ENCODE data around the gene MTR.
"Not testable (repeated sequence)": the region's sequence is repeated elsewhere in the genome, so short reads cannot be mapped to it uniquely, and the experiment has no call there.

Gene MTR

DNA sequence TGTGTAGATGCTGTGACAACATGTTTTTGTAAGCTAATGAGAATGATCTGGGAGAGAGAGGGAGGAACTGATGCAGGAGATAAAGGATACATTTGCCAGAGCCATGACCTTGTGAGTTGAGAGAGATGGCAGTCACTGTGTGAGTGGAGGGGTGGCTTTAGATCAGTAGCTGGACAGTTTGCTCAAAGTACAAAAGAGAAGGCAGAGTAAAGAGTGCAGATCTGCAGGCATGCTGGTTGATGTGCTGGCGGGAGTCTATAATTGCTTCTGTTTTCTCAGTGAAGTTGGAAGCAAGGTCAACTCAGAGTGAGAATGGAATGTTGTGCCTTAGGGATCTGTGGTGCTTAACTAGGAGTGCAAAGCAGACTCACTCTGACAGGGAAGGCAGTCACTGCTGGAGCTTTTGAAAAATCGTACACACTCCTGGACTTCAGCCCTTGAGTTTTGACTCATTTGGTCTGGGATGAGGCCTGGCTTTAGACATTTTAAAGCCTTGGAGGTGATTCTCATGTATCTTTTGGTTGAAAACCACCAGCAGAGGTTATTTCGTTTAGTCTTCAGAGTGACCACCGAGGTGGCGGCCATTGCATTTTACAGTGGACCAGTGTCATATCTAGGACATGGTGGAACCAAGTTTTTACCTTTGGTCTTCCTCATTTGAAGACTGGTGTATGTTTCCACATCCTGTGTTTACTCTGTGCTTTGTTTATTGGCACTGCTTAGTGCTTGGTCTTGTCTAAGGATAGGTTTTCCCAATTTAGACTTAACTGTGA is 49.6 kb downstream of the MTR start:
- Histone ChIP-seq H3K27ac (ENCODE audit: low read depth in 2 of 2, low read length in 2 of 2) (no peak overlapping the region), H3K36me3 (ENCODE audit: control insufficient read depth in 2 of 2, insufficient read depth in 2 of 2, low read length in 2 of 2) (peaks cover 5 to 23% of the 10 kb centered on the region in 2 donors), H3K9ac (ENCODE audit: low read depth in 1 of 2, low read length in 2 of 2) (no peak overlapping the region), H3K4me3 (ENCODE audit: low read length in 2 of 2) (no peak overlapping the region), H3K27me3 (ENCODE audit: control insufficient read depth in 2 of 2, insufficient read depth in 2 of 2, low read length in 2 of 2) (no peaks in the 10 kb centered on the region), H3K4me1 (ENCODE audit: control insufficient read depth in 2 of 2, insufficient read depth in 2 of 2, low read length in 2 of 2) (no peaks in the 10 kb centered on the region), H3K9me3 (ENCODE audit: control insufficient read depth in 2 of 2, low read length in 2 of 2) (no peaks in the 10 kb centered on the region)

DNA sequence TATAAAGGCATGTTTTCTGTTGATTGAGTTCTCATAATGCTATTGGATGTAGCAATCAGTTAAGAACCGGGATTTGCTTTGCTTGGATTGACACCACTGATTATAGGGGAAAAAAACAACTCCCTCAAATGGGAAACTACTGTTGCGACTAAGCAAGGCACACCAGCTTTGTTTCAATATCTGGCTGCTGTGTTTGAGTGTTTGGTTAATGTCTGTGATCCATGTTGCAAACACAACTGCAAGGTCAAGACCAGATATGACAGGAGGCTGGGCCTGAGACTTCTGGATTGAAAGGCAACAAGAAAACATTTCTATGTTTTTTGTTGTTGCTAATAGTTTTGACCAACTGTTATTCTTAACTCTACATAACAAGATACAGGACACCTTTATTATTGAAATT is 50.7 kb downstream of the MTR start:
- Histone ChIP-seq H3K4me1 (ENCODE audit: control insufficient read depth in 2 of 2, insufficient read depth in 2 of 2, low read length in 2 of 2) (no peaks in the 10 kb centered on the region), H3K36me3 (ENCODE audit: control insufficient read depth in 2 of 2, insufficient read depth in 2 of 2, low read length in 2 of 2) (peaks cover 3 to 21% of the 10 kb centered on the region in 2 donors), H3K4me3 (ENCODE audit: low read length in 2 of 2) (no peak overlapping the region), H3K9me3 (ENCODE audit: control insufficient read depth in 2 of 2, low read length in 2 of 2) (no peaks in the 10 kb centered on the region), H3K27ac (ENCODE audit: low read depth in 2 of 2, low read length in 2 of 2) (no peak overlapping the region), H3K27me3 (ENCODE audit: control insufficient read depth in 2 of 2, insufficient read depth in 2 of 2, low read length in 2 of 2) (no peaks in the 10 kb centered on the region), H3K9ac (ENCODE audit: low read depth in 1 of 2, low read length in 2 of 2) (no peak overlapping the region)

GRCh38 chr1:236848274-236848923 is 53.3 kb downstream of the MTR start:
- Histone ChIP-seq H3K9me3 (ENCODE audit: control insufficient read depth in 2 of 2, low read length in 2 of 2) (no peaks in the 10 kb centered on the region), H3K4me1 (ENCODE audit: control insufficient read depth in 2 of 2, insufficient read depth in 2 of 2, low read length in 2 of 2) (no peaks in the 10 kb centered on the region), H3K36me3 (ENCODE audit: control insufficient read depth in 2 of 2, insufficient read depth in 2 of 2, low read length in 2 of 2) (peaks cover 8 to 32% of the 10 kb centered on the region in 2 donors), H3K27me3 (ENCODE audit: control insufficient read depth in 2 of 2, insufficient read depth in 2 of 2, low read length in 2 of 2) (no peaks in the 10 kb centered on the region), H3K4me3 (ENCODE audit: low read length in 2 of 2) (no peak overlapping the region), H3K9ac (ENCODE audit: low read depth in 1 of 2, low read length in 2 of 2) (no peak overlapping the region), H3K27ac (ENCODE audit: low read depth in 2 of 2, low read length in 2 of 2) (no peak overlapping the region)

- H3K9me3 ChIP-seq (ENCODE audit: control insufficient read depth in 2 of 2, low read length in 2 of 2): no peaks in the 10 kb centered on the region
- no peaks in the 10 kb centered on the region for H3K27me3 ChIP-seq (ENCODE audit: control insufficient read depth in 2 of 2, insufficient read depth in 2 of 2, low read length in 2 of 2)
- H3K27ac ChIP-seq (ENCODE audit: low read depth in 2 of 2, low read length in 2 of 2): no peak overlapping the region
- H3K36me3 ChIP-seq (ENCODE audit: control insufficient read depth in 2 of 2, insufficient read depth in 2 of 2, low read length in 2 of 2): peaks cover 16 to 45% of the 10 kb centered on the region in 2 donors
- no peak overlapping the region for H3K4me3 ChIP-seq (ENCODE audit: low read length in 2 of 2)
- no peak overlapping the region for H3K9ac ChIP-seq (ENCODE audit: low read depth in 1 of 2, low read length in 2 of 2)
- no peaks in the 10 kb centered on the region for H3K4me1 ChIP-seq (ENCODE audit: control insufficient read depth in 2 of 2, insufficient read depth in 2 of 2, low read length in 2 of 2)
Observed at GRCh38 chr1:236850077-236850979, 55.2 kb downstream of the MTR start.

GRCh38 chr1:236851871-236852270 is 56.8 kb downstream of the MTR start:
- Histone ChIP-seq H3K27ac (ENCODE audit: low read depth in 2 of 2, low read length in 2 of 2) (no peak overlapping the region), H3K4me1 (ENCODE audit: control insufficient read depth in 2 of 2, insufficient read depth in 2 of 2, low read length in 2 of 2) (no peaks in the 10 kb centered on the region), H3K27me3 (ENCODE audit: control insufficient read depth in 2 of 2, insufficient read depth in 2 of 2, low read length in 2 of 2) (no peaks in the 10 kb centered on the region), H3K9ac (ENCODE audit: low read depth in 1 of 2, low read length in 2 of 2) (no peak overlapping the region), H3K9me3 (ENCODE audit: control insufficient read depth in 2 of 2, low read length in 2 of 2) (no peaks in the 10 kb centered on the region), H3K4me3 (ENCODE audit: low read length in 2 of 2) (no peak overlapping the region), H3K36me3 (ENCODE audit: control insufficient read depth in 2 of 2, insufficient read depth in 2 of 2, low read length in 2 of 2) (peaks cover 18 to 49% of the 10 kb centered on the region in 2 donors)

GRCh38 chr1:236853921-236854604 is 59.0 kb downstream of the MTR start:
- Histone ChIP-seq H3K9ac (ENCODE audit: low read depth in 1 of 2, low read length in 2 of 2) (no peak overlapping the region), H3K4me3 (ENCODE audit: low read length in 2 of 2) (no peak overlapping the region), H3K4me1 (ENCODE audit: control insufficient read depth in 2 of 2, insufficient read depth in 2 of 2, low read length in 2 of 2) (no peaks in the 10 kb centered on the region), H3K36me3 (ENCODE audit: control insufficient read depth in 2 of 2, insufficient read depth in 2 of 2, low read length in 2 of 2) (peaks cover 26 to 46% of the 10 kb centered on the region in 2 donors), H3K9me3 (ENCODE audit: control insufficient read depth in 2 of 2, low read length in 2 of 2) (no peaks in the 10 kb centered on the region), H3K27me3 (ENCODE audit: control insufficient read depth in 2 of 2, insufficient read depth in 2 of 2, low read length in 2 of 2) (no peaks in the 10 kb centered on the region), H3K27ac (ENCODE audit: low read depth in 2 of 2, low read length in 2 of 2) (no peak overlapping the region)

GRCh38 chr1:236854605-236854983 is 59.5 kb downstream of the MTR start:
- H3K27me3 ChIP-seq (ENCODE audit: control insufficient read depth in 2 of 2, insufficient read depth in 2 of 2, low read length in 2 of 2): no peaks in the 10 kb centered on the region
- H3K4me3 ChIP-seq (ENCODE audit: low read length in 2 of 2): no peak overlapping the region
- peaks cover 26 to 48% of the 10 kb centered on the region in 2 donors for H3K36me3 ChIP-seq (ENCODE audit: control insufficient read depth in 2 of 2, insufficient read depth in 2 of 2, low read length in 2 of 2)
- no peaks in the 10 kb centered on the region for H3K4me1 ChIP-seq (ENCODE audit: control insufficient read depth in 2 of 2, insufficient read depth in 2 of 2, low read length in 2 of 2)
- H3K27ac ChIP-seq (ENCODE audit: low read depth in 2 of 2, low read length in 2 of 2): no peak overlapping the region
- no peak overlapping the region for H3K9ac ChIP-seq (ENCODE audit: low read depth in 1 of 2, low read length in 2 of 2)
- H3K9me3 ChIP-seq (ENCODE audit: control insufficient read depth in 2 of 2, low read length in 2 of 2): no peaks in the 10 kb centered on the region

- not testable (repeated sequence) for H3K27ac ChIP-seq (ENCODE audit: low read depth in 2 of 2, low read length in 2 of 2); H3K4me3 ChIP-seq (ENCODE audit: low read length in 2 of 2); H3K4me1 ChIP-seq (ENCODE audit: control insufficient read depth in 2 of 2, insufficient read depth in 2 of 2, low read length in 2 of 2); H3K27me3 ChIP-seq (ENCODE audit: control insufficient read depth in 2 of 2, insufficient read depth in 2 of 2, low read length in 2 of 2); H3K9me3 ChIP-seq (ENCODE audit: control insufficient read depth in 2 of 2, low read length in 2 of 2); H3K9ac ChIP-seq (ENCODE audit: low read depth in 1 of 2, low read length in 2 of 2)
- peaks cover 19 to 42% of the 10 kb centered on the region in 2 donors for H3K36me3 ChIP-seq (ENCODE audit: control insufficient read depth in 2 of 2, insufficient read depth in 2 of 2, low read length in 2 of 2)
Observed at GRCh38 chr1:236856649-236857048, 61.6 kb downstream of the MTR start.

- no peak overlapping the region for H3K27ac ChIP-seq (ENCODE audit: low read depth in 2 of 2, low read length in 2 of 2)
- no peak overlapping the region for H3K4me3 ChIP-seq (ENCODE audit: low read length in 2 of 2)
- peaks cover 27 to 43% of the 10 kb centered on the region in 2 donors for H3K36me3 ChIP-seq (ENCODE audit: control insufficient read depth in 2 of 2, insufficient read depth in 2 of 2, low read length in 2 of 2)
- no peaks in the 10 kb centered on the region for H3K9me3 ChIP-seq (ENCODE audit: control insufficient read depth in 2 of 2, low read length in 2 of 2)
- H3K9ac ChIP-seq (ENCODE audit: low read depth in 1 of 2, low read length in 2 of 2): no peak overlapping the region
- no peaks in the 10 kb centered on the region for H3K4me1 ChIP-seq (ENCODE audit: control insufficient read depth in 2 of 2, insufficient read depth in 2 of 2, low read length in 2 of 2)
- H3K27me3 ChIP-seq (ENCODE audit: control insufficient read depth in 2 of 2, insufficient read depth in 2 of 2, low read length in 2 of 2): no peaks in the 10 kb centered on the region
Observed at GRCh38 chr1:236858165-236858564, 63.1 kb downstream of the MTR start.
